M059J (cell line): ENCODE data around the gene TNFAIP1. TPM values are rescaled to one million over a fixed set of nuclear protein-coding genes. Genes with fewer than 3 reads are reported as not detected.

Source experiments
- DNase-seq: peaks from one replicate; pipeline ENCODE4 v3.0.0-alpha.2; 2012; ENCODE audit warnings: low read depth
- total RNA-seq: library from RNA; depleted of rRNA; stranded (reverse); fragments of >200 nt; shearing (Covaris generic); gene quantifications from 2 replicates; pipeline ENCODE4 v1.2.3, GENCODE V29; 2014

Gene TNFAIP1
- total RNA-seq, 1 experiment from 2014 or later, result 39.0 TPM

- DNase-seq, result peak; percentile 15
These were observed 10.0 kb downstream of the TNFAIP1 start for GRCh38 chr17:28345419-28346198.

GRCh38 chr17:28346199-28346580, 10.6 kb downstream of the TNFAIP1 start:
- peak; percentile 38 for DNase-seq

GRCh38 chr17:28346746-28347246, 11.2 kb downstream of the TNFAIP1 start:
- DNase-seq, result peak; percentile 4

- peak; percentile 95 for DNase-seq
These were observed 11.8 kb downstream of the TNFAIP1 start for GRCh38 chr17:28347261-28347891.

GRCh38 chr17:28348979-28349378, 13.4 kb downstream of the TNFAIP1 start:
- no peak for DNase-seq

GRCh38 chr17:28350271-28350670, 14.7 kb downstream of the TNFAIP1 start:
- no peak for DNase-seq

- DNase-seq, result peak; percentile 91
These were observed 21.7 kb downstream of the TNFAIP1 start, which contains the start of gene POLDIP2 for GRCh38 chr17:28357061-28357900. TSS of gene POLDIP2 (minus strand) at chr17:28357527. CDS start at chr17:28357448, 79 bp downstream.

GRCh38 chr17:28357901-28358197, 22.3 kb downstream of the TNFAIP1 start:
- no peak for DNase-seq

GRCh38 chr17:28363186-28363585, 27.6 kb downstream of the TNFAIP1 start:
- no peak for DNase-seq

GRCh38 chr17:28363776-28364650, 28.5 kb downstream of the TNFAIP1 start:
- DNase-seq, result no peak

- DNase-seq, result no peak
These were observed 29.3 kb downstream of the TNFAIP1 start, which contains the start of gene SEBOX for GRCh38 chr17:28364665-28365363. TSS of gene SEBOX (minus strand) at chr17:28365199. CDS start at chr17:28365151, 48 bp downstream.

- DNase-seq, result no peak
These were observed 29.9 kb downstream of the TNFAIP1 start for GRCh38 chr17:28365487-28365886.

GRCh38 chr17:28366605-28367004, 31.0 kb downstream of the TNFAIP1 start:
- DNase-seq, result no peak

GRCh38 chr17:28367641-28368305, 32.2 kb downstream of the TNFAIP1 start:
- no peak for DNase-seq

GRCh38 chr17:28368306-28368831, 32.8 kb downstream of the TNFAIP1 start:
- no peak for DNase-seq

- DNase-seq, result no peak
These were observed 33.5 kb downstream of the TNFAIP1 start for GRCh38 chr17:28368915-28369683.

- DNase-seq, result no peak
These were observed 34.1 kb downstream of the TNFAIP1 start for GRCh38 chr17:28369684-28370034.

GRCh38 chr17:28370035-28370743, 34.6 kb downstream of the TNFAIP1 start, which contains the start of gene VTN:
TSS of gene VTN (minus strand) at chr17:28370307. CDS start at chr17:28370203, 104 bp downstream.
- peak; percentile 46 for DNase-seq
